CD4-positive, alpha-beta T cell treated with Interleukin-4 for 4 hours (primary cell): ENCODE data around the gene WNT2B.
A peak's percentile ranks its signal among the peaks of the same experiment; 100 is the strongest.

Source experiments
- DNase-seq: peaks from one replicate; pipeline ENCODE4 v3.0.0-alpha.2; 2020

Gene WNT2B

DNA sequence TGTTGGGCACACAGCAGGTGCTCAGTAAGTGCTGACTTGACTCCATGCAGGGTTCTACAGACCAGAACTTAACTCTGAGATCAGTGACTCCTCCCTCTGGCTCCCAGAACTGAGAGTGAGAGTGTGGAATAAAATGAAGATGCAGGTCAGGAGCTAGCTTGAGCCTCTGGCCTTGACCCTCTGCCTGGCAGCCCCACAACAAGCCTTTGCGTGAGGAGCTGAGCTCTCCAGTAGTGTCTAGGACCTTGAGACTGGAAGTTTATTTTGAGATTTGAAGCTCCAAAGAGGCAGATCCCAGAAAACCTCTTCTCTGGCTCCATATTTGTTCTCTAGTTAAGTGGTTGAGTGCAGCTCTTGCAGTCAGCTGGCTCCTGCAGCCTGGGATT is 3.4 kb upstream of the WNT2B start:
- no peak for DNase-seq

DNA sequence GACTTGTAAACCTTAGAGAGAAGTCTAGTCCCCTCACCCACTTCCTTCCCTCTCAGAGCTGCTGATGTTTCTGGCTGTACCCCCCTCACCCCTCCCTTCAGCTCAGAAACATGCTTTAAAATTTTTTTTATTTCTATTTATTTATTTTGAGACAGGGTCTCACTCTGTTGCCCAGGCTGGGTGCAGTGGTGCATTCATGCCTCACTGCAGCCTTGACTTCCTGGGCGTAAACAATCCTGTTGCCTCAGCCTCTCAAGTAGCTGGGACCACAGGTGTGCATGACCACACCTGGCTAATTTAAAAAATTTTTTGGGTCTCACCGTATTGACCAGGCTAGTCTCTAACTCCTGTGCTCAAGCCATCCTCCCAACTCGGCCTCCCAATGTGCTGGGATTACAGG is 2.9 kb upstream of the WNT2B start:
- DNase-seq: no peak

DNA sequence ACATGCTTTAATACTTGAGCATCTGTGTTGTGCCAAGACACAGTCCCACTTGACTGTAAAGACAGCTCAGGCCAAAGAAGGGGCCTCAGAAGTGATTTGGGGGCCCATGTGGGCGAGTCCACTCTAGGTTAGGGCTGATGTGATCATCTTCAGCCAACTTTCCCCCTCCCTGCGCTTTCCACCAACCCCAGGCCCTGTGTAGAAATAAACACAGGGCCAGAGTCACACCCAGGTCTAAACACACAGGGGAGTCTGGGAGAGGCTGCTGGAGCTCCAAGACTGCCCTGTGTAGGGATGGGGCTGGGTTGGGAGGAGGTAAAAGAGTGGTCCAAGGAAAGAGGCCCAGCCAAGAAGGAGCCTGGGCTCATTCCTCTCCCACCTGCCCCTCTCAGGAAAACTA is 2.5 kb upstream of the WNT2B start:
- DNase-seq: no peak

DNA sequence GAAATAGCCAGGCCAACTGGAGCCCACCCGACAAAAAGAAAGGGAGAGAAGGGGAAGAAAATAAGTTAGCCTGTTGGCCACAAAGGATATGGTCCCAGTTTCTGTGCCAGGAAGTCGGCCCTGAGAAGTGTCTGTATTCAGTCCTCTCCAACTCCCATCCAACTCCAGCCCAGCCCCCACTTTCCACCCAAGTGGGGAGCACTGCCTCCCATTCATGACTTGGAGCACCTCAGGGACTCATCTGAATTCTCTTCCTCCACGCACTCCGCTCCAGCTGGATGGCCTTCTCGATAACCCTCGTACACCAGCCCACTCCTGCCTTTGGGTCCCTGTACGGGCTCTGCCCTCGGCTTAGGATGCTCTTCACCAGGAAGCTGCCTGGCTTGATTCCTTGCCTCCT is 2.0 kb upstream of the WNT2B start:
- DNase-seq: no peak

DNA sequence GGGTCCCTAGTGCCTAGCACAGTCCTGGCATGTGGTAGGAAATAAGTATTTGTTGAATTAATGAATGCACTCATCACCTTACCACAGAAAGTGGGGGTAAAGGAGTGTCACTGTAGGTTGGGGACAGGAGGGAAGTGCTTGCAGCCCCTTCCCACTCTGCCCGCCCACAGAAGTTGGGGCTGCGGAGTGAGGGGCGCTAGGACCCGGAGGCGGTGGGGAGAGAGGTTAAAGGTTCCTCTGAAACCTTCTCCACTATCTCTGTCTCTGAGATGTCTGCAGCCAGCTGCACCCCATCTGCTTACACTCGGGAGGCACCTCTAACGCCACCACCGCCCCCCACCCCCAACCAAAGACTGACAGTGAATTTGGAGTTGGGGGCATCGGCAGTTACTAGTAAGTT is 1.4 kb upstream of the WNT2B start:
- DNase-seq: no peak

DNA sequence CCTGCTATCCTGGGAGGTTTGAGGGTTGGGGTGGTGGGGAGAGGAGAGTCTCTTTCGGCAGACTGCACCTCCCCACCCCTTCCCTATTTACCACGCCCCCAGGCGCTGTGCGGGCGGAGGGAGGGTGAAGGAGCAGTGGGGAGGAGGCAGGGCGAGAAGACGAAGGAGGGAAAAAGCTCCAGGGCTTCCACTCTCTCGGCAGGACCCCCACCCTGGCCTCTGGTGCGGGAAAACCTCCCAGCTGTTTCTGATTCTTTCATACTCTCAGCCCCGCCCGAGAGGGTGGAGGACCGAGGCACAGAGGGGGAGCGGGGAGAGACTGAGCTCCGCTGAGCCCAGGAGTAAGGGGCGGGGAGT is 866 bp upstream of the WNT2B start:
- DNase-seq: peak; percentile 6

DNA sequence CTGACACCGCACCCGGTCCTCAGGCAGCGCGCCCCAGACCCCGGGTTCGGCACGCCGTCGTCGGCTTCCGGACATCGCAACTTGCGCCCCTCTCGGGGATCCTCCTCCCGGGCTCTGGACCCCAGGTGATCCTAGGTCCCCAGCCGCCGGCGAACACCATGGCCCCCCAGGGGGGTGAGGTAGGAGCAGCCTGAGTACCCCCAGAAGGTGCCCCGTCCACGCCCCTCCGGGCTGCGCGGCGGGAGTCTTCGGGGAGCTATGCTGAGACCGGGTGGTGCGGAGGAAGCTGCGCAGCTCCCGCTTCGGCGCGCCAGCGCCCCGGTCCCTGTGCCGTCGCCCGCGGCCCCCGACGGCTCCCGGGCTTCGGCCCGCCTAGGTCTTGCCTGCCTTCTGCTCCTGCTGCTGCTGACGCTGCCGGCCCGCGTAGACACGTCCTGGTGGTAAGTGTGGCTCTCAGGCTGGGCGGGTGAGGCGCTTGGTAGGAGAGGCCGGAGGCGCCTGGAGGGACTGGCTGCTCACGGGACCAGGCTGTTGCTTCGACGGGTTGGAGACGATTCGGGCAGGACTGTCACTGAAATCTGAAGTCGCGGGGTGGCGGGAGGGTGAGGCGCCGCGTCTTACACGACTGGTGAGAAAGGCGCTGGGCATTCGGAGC is 367 bp downstream of the WNT2B start:
- peak; percentile 3 for DNase-seq

DNA sequence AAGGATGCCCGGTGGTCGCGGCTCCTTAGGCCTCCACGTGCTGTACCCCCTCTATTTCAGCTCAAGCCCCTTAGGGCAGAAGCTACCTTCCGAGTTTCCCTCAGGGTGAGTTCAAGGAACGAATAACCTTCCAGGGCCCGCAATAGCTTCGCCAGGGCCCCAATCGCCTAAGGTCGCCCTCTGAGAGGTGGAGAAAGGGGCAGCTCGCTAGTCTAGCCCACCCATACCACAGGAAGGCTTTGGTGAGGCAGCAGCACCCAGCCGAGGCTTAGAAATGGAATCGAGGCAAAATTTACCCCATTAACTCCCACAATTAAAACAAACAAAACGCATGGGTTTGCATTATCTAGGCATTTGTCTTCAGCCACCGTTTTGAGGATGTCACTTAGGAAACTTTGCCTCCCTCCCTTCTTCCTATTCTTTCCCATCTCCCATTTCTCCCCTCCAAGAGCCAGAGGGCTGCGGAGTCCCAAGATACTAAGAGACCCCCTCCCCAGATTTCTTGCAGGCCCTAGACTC is 954 bp downstream of the WNT2B start:
- no peak for DNase-seq

DNA sequence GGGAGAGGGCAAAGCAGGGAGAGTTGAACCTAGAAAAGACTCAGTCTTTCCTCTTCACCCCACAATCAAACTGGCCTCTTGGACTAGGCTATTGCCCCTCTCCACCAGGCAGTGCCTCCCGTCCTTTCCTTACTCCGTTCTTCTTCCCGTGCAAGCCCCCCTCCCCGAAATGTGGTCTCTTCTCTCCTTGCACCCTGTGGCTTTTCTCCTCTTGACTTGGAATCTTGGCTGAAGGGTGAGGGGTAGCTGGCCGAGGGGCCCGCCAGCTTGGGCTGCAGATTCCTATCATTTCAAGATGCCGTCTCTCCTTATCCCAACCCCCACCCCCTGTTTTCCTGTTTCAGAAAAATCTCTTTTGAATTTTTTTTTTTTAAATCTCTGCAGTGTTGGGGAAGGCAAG is 1.6 kb downstream of the WNT2B start:
- DNase-seq: no peak

DNA sequence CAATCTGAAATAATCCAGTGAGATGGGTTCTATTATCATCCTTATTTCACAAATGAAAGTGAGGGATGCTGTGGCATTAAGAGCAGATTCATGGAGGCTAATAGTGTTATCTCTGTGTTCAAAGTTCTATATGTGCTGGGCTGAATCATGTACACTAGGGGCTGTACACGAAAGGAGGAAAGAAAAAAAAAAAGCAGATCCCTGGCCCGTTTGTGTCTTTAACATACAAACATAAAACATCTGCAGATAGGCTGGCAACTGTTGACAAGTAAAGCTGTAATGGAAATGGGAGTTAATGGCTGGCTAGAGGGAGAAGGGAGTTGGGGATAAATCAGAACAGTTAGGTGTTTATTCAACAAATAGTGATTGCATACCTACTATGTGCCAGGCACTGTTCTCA is 3.1 kb downstream of the WNT2B start:
- DNase-seq: no peak

DNA sequence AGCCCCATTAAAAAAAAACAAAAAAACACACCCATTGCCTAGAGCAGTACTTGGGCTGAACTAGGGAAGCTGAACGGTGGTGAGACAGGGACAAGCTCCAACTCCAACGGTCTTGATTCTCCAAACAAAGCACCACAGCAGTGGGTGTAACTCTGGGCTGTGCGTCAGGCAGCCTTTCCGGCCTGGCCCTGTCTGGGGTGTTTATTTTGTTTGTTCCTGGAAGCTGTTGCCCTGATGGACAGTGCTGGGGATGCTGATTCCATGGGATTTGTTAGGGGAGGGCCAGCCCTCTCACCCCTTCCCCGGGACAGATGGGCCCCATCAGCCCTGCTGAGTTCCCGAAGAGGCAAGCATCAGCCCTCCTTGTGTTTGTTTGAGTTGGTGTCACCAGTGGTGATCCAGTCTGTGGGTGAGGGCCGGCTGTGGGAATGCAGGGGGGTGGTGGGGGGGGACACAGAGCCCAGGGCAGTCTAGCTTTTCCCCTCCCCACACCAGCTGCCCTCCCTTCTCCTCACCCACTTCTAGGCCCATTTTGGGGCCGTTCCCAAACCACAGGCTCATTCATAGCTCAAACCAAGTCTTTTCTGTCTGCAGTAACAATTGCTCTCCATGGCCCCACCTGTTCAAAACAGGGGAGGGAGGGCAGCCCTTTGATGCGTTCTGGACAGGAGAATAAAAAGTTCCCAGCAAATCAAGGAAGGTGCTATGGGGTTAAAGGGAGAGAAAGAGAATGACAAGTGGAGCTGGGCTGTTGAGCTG is 4.5 kb downstream of the WNT2B start:
- DNase-seq: no peak

DNA sequence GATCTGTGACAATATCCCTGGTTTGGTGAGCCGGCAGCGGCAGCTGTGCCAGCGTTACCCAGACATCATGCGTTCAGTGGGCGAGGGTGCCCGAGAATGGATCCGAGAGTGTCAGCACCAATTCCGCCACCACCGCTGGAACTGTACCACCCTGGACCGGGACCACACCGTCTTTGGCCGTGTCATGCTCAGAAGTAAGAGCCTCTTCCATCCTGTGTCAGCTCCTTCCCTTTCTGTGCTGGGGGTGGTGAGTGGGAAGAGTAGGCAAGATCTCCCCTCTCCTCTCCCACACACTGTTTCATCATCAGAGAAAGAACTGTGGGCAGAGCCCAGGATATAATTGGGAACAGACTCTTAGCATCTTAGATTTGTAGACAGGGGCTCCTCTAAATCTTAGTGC is 6.1 kb downstream of the WNT2B start:
- no peak for DNase-seq

DNA sequence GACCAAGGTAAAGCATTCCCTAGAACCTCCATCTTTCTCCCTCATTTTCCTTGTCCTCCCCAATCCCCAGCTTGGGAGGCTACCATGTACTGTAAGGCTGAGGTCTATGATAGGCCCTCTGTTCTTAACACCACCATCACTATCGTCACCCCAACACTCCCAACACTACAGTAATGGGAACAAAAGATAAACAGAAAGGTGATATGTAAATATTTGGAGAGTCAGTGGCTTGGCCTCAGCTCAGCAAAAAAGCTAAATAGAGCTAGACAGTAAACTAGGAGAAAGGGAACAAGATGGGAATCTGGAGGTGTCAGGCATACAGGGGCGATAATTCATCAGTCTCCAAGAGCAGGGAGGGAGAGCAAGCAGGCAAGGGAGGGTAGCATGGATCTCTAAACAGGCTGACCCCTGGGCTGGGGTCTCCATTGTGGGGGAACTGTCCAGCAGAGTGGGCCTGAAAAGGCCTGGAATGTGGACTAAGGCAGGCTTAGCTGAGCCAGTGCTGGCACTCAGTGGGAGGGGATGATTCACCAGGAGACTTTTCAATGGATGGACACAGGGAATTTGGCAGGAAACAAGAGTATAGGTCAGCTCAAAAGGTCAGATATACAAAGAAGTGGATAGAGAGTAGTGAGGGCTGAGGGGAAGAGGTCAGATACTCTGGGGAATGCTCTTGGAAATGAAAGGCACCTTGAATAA is 6.7 kb downstream of the WNT2B start:
- DNase-seq: no peak

DNA sequence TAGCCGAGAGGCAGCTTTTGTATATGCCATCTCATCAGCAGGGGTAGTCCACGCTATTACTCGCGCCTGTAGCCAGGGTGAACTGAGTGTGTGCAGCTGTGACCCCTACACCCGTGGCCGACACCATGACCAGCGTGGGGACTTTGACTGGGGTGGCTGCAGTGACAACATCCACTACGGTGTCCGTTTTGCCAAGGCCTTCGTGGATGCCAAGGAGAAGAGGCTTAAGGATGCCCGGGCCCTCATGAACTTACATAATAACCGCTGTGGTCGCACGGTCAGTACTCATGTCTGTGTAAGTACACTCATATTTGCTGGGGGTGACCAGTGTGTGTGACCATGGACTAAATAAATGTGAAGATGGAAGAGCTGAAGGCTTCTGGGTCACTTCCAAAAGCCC is 7.4 kb downstream of the WNT2B start:
- no peak for DNase-seq

DNA sequence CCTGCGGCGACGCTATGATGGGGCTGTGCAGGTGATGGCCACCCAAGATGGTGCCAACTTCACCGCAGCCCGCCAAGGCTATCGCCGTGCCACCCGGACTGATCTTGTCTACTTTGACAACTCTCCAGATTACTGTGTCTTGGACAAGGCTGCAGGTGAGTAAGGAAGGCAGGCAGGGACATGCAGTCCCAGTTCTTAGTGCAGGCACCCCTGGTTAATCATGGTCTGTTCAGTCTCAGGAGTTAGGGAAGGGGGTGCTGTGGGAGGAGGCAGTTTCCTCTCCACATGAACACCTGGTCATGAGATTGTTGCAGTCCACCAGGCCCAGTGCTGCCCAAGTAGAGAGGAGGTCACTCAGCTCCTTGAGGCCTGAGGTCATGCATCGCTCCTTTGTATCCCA is 8.5 kb downstream of the WNT2B start:
- DNase-seq: no peak

DNA sequence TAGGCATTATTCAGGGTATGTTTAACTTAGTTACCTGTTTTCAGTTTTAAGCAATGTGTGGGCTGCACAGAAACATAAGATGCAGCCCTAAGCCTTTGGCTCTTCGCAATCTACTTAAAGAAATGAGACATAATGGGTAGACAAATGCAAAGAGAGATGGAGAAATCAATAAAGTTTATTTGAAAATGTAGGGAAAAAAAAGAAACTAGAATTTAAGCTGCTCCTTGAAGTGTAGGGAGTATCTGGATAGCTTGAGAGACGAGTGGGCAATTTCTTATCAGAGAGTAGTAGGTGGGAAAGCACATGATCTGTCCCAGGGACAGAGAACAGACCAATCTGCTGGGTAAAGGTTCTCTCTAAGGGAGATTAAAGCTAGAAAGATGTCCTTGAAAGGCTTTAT is 8.9 kb downstream of the WNT2B start:
- DNase-seq: no peak

DNA sequence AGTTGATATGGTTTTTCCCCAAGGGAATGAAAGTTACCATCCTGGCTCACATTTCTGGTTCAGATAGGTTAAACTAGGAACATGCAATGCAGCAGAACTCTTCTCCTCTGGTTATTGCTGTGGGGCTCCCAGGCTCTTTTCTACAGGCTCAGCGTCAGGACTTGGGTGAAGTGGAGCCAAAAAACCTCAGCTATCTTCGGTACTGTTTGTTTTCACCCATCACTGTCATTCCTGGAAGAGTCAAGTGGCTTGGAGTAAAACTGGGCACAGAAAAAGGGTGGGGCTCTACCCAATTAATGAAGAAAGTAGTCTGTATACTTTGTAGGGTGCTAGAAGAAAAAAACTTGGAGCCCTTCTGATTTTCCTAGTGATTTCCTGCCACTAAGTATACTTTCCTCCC is 9.4 kb downstream of the WNT2B start:
- DNase-seq: no peak

DNA sequence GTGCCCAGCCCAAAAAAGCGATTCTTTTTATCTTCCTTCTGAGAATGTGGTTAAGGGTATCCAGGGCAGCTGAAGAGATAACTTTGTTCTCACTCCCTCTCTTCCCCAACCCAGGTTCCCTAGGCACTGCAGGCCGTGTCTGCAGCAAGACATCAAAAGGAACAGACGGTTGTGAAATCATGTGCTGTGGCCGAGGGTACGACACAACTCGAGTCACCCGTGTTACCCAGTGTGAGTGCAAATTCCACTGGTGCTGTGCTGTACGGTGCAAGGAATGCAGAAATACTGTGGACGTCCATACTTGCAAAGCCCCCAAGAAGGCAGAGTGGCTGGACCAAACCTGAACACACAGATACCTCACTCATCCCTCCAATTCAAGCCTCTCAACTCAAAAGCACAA is 11.4 kb downstream of the WNT2B start:
- DNase-seq: no peak

DNA sequence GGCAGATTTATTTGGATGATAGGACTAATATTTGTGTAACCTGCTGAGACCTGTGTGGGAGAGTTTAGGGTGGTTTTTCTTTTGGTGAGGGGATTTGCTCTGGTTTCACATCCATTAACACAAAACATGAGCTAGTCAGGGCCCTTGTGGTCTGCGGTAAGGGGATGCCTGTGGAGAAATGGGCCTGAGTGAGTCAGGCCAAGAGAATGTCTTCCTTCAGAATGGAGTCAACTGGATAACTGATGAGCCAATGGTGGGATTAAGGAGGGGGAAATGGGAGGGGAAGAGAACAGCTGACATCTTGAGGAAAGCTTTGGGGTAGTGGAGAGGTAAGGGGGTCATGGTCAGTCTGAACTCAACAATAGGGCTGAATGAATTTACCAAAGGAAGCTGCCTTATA is 13.9 kb downstream of the WNT2B start:
- DNase-seq: no peak

DNA sequence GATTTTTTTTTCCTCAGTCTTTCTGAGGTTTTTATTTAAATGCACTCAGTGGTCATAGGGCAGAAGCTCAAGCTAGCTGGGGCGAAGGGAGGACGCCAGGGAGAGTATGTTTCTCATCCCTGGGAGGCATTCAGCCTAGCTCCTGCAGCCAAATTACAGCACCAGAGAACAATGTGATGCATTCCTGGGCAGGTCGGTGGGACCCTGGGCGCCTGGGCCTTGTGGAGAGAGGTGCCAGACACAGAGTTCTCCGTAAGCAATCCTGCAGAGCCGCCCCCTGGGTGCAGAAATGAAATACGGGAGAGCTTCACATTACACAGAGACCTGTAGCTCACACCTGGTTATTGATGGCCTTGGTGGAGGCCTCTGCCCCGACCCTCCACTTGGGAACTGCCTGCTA is 15.5 kb downstream of the WNT2B start:
- DNase-seq: no peak

DNA sequence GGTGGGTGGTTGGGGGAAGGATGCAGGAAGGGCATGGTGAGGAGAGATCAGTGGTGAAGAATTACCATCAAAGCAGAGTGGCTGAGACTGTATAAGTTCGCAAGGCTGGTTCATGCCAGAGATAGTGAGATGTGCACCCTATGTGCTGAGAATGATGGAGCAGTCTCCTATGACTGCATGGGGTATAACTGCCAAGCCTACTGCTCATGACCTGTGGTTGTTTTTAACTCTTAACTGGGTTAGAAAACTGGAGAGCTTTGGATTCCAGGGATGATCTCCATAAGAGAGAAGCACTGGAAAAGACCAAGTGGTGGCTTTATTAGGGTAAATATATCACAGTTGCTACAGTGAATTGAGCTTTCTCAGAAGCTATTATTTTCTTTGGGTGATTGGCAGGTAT is 16.2 kb downstream of the WNT2B start:
- DNase-seq: no peak

DNA sequence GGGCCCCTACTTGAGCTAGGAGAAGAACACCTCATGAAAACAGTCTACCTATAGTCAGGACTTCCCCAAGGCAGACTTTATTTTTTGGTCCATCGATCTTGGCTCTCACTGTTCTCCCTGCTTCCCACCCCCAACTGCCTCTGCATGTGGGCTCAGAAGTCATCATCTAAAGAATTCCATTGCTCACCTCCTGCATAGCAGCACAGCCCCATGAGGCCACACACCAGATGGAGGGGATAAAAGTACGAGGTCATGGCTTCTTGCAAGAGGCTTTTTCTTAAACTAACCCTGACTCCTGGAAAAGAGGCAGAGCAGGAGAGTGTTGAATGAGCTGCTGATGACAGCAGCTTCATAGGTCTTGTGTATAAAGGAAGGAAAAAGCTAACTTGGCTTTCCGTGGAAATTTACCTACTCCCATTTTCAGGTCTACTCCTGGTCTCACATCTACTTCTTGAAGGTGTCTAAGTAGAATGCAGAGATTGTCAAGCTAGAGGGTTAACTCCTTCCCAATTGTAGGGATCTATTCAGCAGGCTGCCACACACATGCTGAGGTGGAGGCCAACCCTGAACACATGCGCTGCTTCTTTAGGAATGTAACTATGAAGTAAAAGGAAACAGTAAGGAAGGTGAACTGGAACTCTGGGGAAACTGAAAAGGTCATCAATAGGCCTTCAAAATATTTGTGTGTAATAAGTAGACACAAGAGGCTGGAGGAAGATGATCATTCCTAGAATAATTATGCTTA is 18.7 kb downstream of the WNT2B start:
- no peak for DNase-seq

DNA sequence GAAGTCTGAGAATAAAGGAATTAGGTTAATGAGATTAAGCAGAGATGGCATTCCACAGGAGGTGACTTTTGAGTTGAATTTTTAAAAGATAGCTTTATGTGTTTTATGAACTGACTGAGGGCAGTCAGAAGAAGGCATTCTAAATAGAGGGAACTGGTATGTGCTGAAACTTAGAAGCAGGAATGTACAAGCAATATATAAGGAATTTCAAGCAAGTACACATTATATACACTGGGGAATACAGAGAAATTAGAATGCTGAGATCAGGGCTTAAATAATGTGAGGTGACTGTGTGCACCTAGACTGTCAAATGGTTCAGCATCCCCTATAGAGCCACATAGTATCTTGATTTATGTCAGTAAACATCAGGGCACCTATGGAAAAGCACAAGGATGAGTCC is 19.3 kb downstream of the WNT2B start:
- DNase-seq: no peak

DNA sequence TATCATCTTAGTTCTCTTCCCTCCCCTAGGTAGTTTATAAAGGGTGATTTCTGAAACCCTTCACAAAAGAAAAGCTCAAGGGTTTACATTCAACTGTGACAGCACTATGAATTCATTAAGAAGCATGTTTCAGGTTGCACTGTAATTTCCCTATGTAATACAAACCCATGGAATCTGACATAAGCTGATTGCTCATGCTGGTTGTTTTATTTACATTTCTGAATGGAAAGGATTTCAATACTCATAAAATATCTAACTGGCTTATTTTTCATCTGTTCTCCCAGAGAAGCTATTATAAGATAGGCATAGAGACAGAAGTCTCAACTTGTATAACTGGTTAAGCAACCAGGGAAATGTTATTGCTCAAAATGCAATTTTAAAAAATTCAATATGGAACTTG is 20.5 kb downstream of the WNT2B start:
- DNase-seq: no peak
